ENCODE measurements around the gene TMEM52. TPM values are rescaled to one million over a fixed set of nuclear protein-coding genes. Genes with fewer than 3 reads are reported as not detected.

The TMEM52 gene
- polyA plus RNA-seq, 1 of the 3 experiments (the other 2 are of a cell fraction), result 4.8 TPM

DNA sequence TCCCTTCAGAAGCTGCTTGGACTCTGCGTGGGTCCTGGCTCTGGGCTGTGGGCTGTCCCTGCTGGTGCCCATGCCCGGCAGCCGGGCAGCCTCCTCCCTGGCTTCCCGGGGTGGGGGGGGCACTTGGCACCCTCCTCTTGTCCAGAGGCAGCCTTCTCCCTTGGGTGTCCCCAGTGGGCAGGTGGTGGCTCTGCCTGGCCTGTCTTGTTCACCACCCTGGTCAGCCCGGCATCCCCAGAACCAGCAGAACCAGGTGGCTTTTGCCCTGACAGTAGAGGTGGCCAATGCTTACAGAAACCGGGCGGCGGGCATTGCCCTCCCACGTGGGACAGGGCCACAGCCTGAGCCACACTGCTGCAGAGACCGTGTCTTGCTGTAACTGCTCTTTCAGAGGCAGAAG is 46.5 kb upstream of the TMEM52 start:
- WGBS (ENCODE audit: low lambda C conversion rate), result 17% methylated on average over 1 of the region's 10 CpGs

GRCh38 chr1:1964811-1965210 is 45.7 kb upstream of the TMEM52 start:
- WGBS (ENCODE audit: low lambda C conversion rate), result no CpG with 5 or more reads among the region's 25 CpGs
- CTCF ChIA-PET, result interaction anchor here (6.7 kb wide), 1 partner anchor 80 kb away, joined by 50 read pairs; no protein-coding TSS in a partner anchor
- TF ChIP-seq TAF1 (IDR thresholded peaks at IDR 0.05; ENCODE audit: borderline replicate concordance, low read depth, low read length) (no peak), REST (IDR thresholded peaks at IDR 0.05; ENCODE audit: low read depth, low read length) (no peak), MEF2A (IDR thresholded peaks at IDR 0.05; ENCODE audit: borderline replicate concordance, low read depth) (no peak), ELF1 (IDR thresholded peaks at IDR 0.05) (no peak), GABPA (IDR thresholded peaks at IDR 0.05; ENCODE audit: low read depth) (no peak), CHD2 (IDR thresholded peaks at IDR 0.05; ENCODE audit: low read length, partially characterized antibody) (no peak), MAX (IDR thresholded peaks at IDR 0.05; ENCODE audit: low read depth) (no peak), TEAD4 (IDR thresholded peaks at IDR 0.05; ENCODE audit: borderline replicate concordance, insufficient read depth) (no peak), FOSL2 (IDR thresholded peaks at IDR 0.05; ENCODE audit: borderline replicate concordance, low read depth) (no peak)
- TF ChIP-seq, protein P1, sequence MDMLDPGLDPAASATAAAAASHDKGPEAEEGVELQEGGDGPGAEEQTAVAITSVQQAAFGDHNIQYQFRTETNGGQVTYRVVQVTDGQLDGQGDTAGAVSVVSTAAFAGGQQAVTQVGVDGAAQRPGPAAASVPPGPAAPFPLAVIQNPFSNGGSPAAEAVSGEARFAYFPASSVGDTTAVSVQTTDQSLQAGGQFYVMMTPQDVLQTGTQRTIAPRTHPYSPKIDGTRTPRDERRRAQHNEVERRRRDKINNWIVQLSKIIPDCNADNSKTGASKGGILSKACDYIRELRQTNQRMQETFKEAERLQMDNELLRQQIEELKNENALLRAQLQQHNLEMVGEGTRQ (IDR thresholded peaks at IDR 0.05; ENCODE audit: borderline replicate concordance, low read depth, low read length), result no peak

More for the DNA sequence above, 46.5 kb upstream of the TMEM52 start:
- TF ChIP-seq FOXJ3 (CRISPR knock-in tag; IDR thresholded peaks at IDR 0.05) (no peak), TCF12 (IDR thresholded peaks at IDR 0.05) (no peak), MXI1 (IDR thresholded peaks at IDR 0.05; ENCODE audit: low read depth, low read length) (no peak), TEAD4 (IDR thresholded peaks at IDR 0.05; ENCODE audit: borderline replicate concordance, insufficient read depth) (no peak), RCOR1 (IDR thresholded peaks at IDR 0.05; ENCODE audit: low read length) (no peak), POLR2AphosphoS5 (IDR thresholded peaks at IDR 0.05; ENCODE audit: low read depth, low read length) (no peak), JUND (IDR thresholded peaks at IDR 0.05) (no peak), MAX (IDR thresholded peaks at IDR 0.05; ENCODE audit: low read depth) (no peak), REST (IDR thresholded peaks at IDR 0.05; ENCODE audit: low read depth, low read length) (no peak)
- POLR2A ChIA-PET, result no interaction called here
- Histone ChIP-seq H2AFZ (ENCODE audit: low read depth) (no peak overlapping the region), H3K4me1 (ENCODE audit: control insufficient read depth in 1 of 2, insufficient read depth in 2 of 2, low read depth in 1 of 2, low read length in 1 of 2) (no peaks in the 10 kb centered on the region; a peak in 1 of 4 replicates), H3K79me2 (ENCODE audit: insufficient read depth) (no peaks in the 10 kb centered on the region), H3K9me3 (no peaks in the 10 kb centered on the region), H3F3A (replicated peaks; ENCODE audit: insufficient read depth) (no peaks in the 10 kb centered on the region), H3K9me2 (no peaks in the 10 kb centered on the region), H3K4me3 (ENCODE audit: low read depth in 2 of 2, low read length in 1 of 2) (no peak overlapping the region), H3K9ac (no peak overlapping the region), H3K27me3 (ENCODE audit: insufficient read depth) (no peaks in the 10 kb centered on the region), H3K4me2 (no peak overlapping the region), H4K20me1 (ENCODE audit: insufficient read depth) (no peaks in the 10 kb centered on the region), H3K36me3 (replicated peaks in 1 of 2; ENCODE audit: control insufficient read depth in 1 of 2, insufficient read depth in 2 of 2, low read length in 1 of 2) (no peaks in the 10 kb centered on the region), H3K27ac (ENCODE audit: low read depth in 2 of 2, low read length in 1 of 2) (no peak overlapping the region)
- CTCF ChIA-PET, result interaction anchor here (1.2 to 6.7 kb wide), 3 partner anchors 29 to 80 kb away, joined by 3 to 50 read pairs (median 3); no protein-coding TSS in a partner anchor
- no peak for DNase-seq

More at GRCh38 chr1:1964811-1965210, 45.7 kb upstream of the TMEM52 start:
- DNase-seq, result no peak
- no peak overlapping the region for H2AFZ ChIP-seq (ENCODE audit: low read depth)
- no peaks in the 10 kb centered on the region for H3K27me3 ChIP-seq (ENCODE audit: insufficient read depth)
- H3F3A ChIP-seq (replicated peaks; ENCODE audit: insufficient read depth), result no peaks in the 10 kb centered on the region
- H3K27ac ChIP-seq (ENCODE audit: low read depth in 2 of 2, low read length in 1 of 2), result no peak overlapping the region
- no peaks in the 10 kb centered on the region for H4K20me1 ChIP-seq (ENCODE audit: insufficient read depth)
- POLR2A ChIA-PET, result no interaction called here
- no peaks in the 10 kb centered on the region for H3K36me3 ChIP-seq (replicated peaks in 1 of 2; ENCODE audit: control insufficient read depth in 1 of 2, insufficient read depth in 2 of 2, low read length in 1 of 2)
- no peak overlapping the region for H3K4me2 ChIP-seq
- no peak overlapping the region for H3K4me3 ChIP-seq (ENCODE audit: low read depth in 2 of 2, low read length in 1 of 2)
- no peaks in the 10 kb centered on the region for H3K79me2 ChIP-seq (ENCODE audit: insufficient read depth)
- no peaks in the 10 kb centered on the region for H3K9me3 ChIP-seq
- H3K9ac ChIP-seq, result no peak overlapping the region
- H3K9me2 ChIP-seq, result no peaks in the 10 kb centered on the region
- peaks cover 0 to 1% of the 10 kb centered on the region in 2 experiments; a peak in 1 of 4 replicates for H3K4me1 ChIP-seq (ENCODE audit: control insufficient read depth in 1 of 2, insufficient read depth in 2 of 2, low read depth in 1 of 2, low read length in 1 of 2)

All from SK-N-SH (cell line).